HUES48 (cell line): Measurements from ENCODE around the gene FYCO1.

ENCODE experiments used
- H3K27ac ChIP-seq: one replicate; pipeline ENCODE4 v1.7.0; 2013; ENCODE audit warnings: low read depth, low read length, inconsistent platforms
- H3K27me3 ChIP-seq: 2 replicates; pipeline ENCODE4 v1.6.1; 2013; ENCODE audit warnings: mild to moderate bottlenecking, low read length; ENCODE audit not compliant: control insufficient read depth, insufficient read depth
- H3K36me3 ChIP-seq: 2 replicates; pipeline ENCODE4 v1.6.1; 2013; ENCODE audit warnings: low read length; ENCODE audit not compliant: control insufficient read depth, insufficient read depth
- H3K4me1 ChIP-seq: 2 replicates; pipeline ENCODE4 v1.6.1; 2013; ENCODE audit warnings: mild to moderate bottlenecking, low read length; ENCODE audit not compliant: control insufficient read depth, insufficient read depth
- H3K4me3 ChIP-seq: 2 replicates; pipeline ENCODE4 v1.5.1; 2013; ENCODE audit warnings: mild to moderate bottlenecking, low read depth, low read length
- H3K9ac ChIP-seq: 2 replicates; pipeline ENCODE4 v1.6.1; 2013; ENCODE audit warnings: mild to moderate bottlenecking, low read depth, low read length, moderate library complexity
- H3K9me3 ChIP-seq: 2 replicates; pipeline ENCODE4 v1.6.1; 2013; ENCODE audit warnings: low read length; ENCODE audit not compliant: control insufficient read depth, insufficient read depth

FYCO1 gene

GRCh38 chr3:45983770-45984169, 11.9 kb downstream of the FYCO1 start:
- H3K27ac ChIP-seq: no peak overlapping the region
- no peaks in the 10 kb centered on the region for H3K27me3 ChIP-seq
- H3K4me3 ChIP-seq: no peak overlapping the region
- peaks cover 61% of the 10 kb centered on the region for H3K36me3 ChIP-seq
- H3K9me3 ChIP-seq: no peaks in the 10 kb centered on the region
- H3K4me1 ChIP-seq: no peaks in the 10 kb centered on the region
- no peak overlapping the region for H3K9ac ChIP-seq

GRCh38 chr3:45981346-45982074, 14.1 kb downstream of the FYCO1 start:
- Histone ChIP-seq H3K27ac (no peak overlapping the region), H3K9me3 (no peaks in the 10 kb centered on the region), H3K36me3 (peaks cover 82% of the 10 kb centered on the region), H3K4me1 (no peaks in the 10 kb centered on the region), H3K9ac (no peak overlapping the region), H3K27me3 (no peaks in the 10 kb centered on the region), H3K4me3 (no peak overlapping the region)

GRCh38 chr3:45980819-45981218, 14.8 kb downstream of the FYCO1 start:
- no peaks in the 10 kb centered on the region for H3K4me1 ChIP-seq

DNA sequence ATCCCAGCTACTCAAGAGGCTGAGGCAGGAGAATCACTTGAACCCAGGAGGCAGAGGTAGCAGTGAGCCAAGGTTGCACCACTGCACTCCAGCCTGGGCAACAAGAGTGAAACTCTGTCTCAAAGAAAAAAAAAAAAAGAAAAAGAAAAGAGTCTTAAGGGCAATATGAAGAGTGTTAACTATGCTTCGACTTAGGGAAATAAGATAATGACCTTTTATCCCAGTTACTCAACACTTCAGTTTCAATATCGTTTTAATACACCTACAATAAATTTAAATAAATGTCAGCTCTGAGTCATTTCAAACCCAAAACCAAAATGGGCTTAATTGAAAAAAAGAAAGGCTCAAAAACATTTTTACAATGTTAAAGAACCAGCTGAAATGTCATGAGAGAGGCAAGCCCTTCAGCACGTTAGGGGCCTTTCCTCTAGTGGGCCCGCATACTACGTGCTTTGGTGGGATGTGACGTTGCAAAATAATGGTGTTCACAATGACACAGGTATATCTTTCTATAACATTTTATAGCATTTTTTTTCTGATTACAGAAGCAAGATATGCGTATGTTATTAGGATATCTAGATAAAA, 15.3 kb downstream of the FYCO1 start:
- Histone ChIP-seq H3K27me3 (no peaks in the 10 kb centered on the region), H3K27ac (no peak overlapping the region), H3K36me3 (peaks cover 94% of the 10 kb centered on the region), H3K9me3 (no peaks in the 10 kb centered on the region), H3K4me1 (no peaks in the 10 kb centered on the region), H3K9ac (no peak overlapping the region), H3K4me3 (no peak overlapping the region)

More at GRCh38 chr3:45980819-45981218, 14.8 kb downstream of the FYCO1 start:
- H3K4me3 ChIP-seq: no peak overlapping the region
- no peaks in the 10 kb centered on the region for H3K9me3 ChIP-seq
- no peak overlapping the region for H3K9ac ChIP-seq
- peaks cover 89% of the 10 kb centered on the region for H3K36me3 ChIP-seq
- no peak overlapping the region for H3K27ac ChIP-seq
- no peaks in the 10 kb centered on the region for H3K27me3 ChIP-seq

DNA sequence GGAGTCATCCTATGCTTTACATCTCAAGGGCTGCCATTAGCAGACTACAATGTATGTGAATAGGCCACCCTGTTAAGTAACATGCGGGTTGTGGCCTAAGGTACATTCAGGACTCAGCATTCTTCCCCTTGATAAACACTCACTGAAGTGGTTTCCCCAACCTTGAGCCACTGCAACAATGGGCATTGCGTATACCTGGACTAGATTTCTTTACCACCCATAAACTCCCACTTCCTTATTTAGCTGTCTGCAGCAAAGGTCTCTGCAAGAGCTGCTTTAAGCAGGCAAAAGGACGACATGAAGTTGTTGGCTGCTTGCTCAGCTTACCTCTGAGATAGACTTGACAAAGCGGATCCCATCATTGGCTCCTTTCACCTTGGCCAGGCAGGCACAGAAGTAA, 16.2 kb downstream of the FYCO1 start:
- Histone ChIP-seq H3K4me1 (no peaks in the 10 kb centered on the region), H3K27ac (no peak overlapping the region), H3K27me3 (no peaks in the 10 kb centered on the region), H3K9me3 (no peaks in the 10 kb centered on the region), H3K4me3 (no peak overlapping the region), H3K9ac (no peak overlapping the region), H3K36me3 (peaks cover 95% of the 10 kb centered on the region)

DNA sequence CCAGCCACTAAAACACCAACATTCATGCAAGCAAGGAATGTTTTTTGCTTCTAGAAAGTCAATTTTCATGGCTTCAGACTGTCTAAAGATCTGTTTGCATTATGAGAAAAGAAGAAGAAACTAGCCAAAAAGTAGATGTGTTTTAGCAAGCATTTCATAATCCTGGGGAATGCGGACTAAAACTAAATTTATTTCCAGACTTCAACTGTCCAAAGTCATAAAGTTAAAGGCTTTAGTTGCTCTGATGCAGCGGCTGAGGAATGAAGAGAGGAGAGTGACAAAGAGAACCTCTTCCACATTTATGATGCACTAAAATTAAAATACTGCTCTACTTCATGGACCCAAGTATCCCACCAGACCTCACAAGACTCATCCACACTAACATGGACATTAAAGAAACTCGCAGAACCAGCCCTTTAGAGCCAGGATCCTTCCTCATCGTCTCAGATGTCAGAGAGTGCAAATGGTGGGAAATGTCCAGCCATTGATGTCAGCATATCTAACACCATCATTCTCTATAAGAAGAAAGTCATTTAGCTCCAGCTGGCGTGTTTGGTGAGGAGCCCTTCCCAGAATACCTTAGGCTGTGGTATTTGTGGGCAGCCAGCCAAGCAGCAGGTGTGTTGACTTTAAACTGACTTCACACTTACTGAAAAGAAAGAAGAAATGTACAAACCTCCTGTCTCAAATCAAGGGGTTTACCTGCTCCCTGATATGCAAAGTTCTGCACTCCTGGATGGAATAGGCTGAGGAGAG, 17.4 kb downstream of the FYCO1 start:
- H3K27ac ChIP-seq: no peak overlapping the region

DNA sequence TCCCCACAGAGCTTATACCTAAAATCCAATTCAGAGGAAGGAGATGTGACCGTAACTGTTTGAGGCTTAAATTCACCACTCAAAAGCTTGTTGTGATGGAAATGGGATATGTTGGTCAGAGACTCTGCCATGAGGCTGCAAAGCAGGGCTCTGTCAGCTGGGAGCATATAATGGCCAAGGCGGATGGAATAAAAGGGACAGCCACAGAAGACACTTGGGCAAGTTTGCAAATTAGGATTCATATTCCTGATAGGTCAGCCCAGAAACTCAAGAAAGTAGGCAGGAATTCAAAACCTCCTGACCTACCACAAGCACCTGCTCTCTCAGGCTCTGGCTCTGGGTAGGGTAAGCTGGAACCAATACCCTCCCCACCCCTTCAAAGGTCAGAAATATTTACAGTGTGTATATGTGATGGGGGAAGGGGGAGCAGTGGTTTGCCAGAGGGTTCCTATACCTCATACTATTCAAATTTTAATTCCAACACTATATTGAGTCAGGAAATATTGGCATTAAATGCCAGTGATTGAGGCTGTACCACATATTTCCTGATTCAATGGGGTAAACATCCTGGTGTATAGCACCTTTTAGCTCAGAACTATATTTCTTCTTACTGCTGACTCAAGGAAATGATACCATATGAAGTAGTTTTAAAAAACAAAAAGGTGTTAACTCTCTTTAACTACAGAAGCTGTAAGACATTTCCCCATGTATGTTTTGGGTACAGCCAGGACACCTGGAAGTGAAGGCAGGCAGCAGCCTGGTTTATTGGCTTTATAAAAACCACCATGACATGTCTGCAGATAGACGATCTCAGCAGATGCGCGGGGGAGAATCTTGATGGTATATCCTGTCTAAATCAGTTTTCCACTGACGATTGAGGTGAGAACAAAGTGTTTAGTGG, 19.2 kb downstream of the FYCO1 start:
- Histone ChIP-seq H3K9me3 (no peaks in the 10 kb centered on the region), H3K36me3 (peaks cover 95% of the 10 kb centered on the region), H3K27ac (no peak overlapping the region), H3K4me1 (no peaks in the 10 kb centered on the region), H3K4me3 (no peak overlapping the region), H3K9ac (no peak overlapping the region), H3K27me3 (no peaks in the 10 kb centered on the region)

More for the DNA sequence above, 17.4 kb downstream of the FYCO1 start:
- Histone ChIP-seq H3K4me3 (no peak overlapping the region), H3K9ac (no peak overlapping the region), H3K36me3 (peaks cover 95% of the 10 kb centered on the region), H3K9me3 (no peaks in the 10 kb centered on the region), H3K4me1 (no peaks in the 10 kb centered on the region), H3K27me3 (no peaks in the 10 kb centered on the region)

- no peak overlapping the region for H3K9ac ChIP-seq
- H3K4me1 ChIP-seq: no peaks in the 10 kb centered on the region
- no peaks in the 10 kb centered on the region for H3K27me3 ChIP-seq
- H3K36me3 ChIP-seq: peaks cover 94% of the 10 kb centered on the region
- no peaks in the 10 kb centered on the region for H3K9me3 ChIP-seq
- no peak overlapping the region for H3K4me3 ChIP-seq
- H3K27ac ChIP-seq: no peak overlapping the region
Observed at GRCh38 chr3:45975686-45976085, 19.9 kb downstream of the FYCO1 start.

DNA sequence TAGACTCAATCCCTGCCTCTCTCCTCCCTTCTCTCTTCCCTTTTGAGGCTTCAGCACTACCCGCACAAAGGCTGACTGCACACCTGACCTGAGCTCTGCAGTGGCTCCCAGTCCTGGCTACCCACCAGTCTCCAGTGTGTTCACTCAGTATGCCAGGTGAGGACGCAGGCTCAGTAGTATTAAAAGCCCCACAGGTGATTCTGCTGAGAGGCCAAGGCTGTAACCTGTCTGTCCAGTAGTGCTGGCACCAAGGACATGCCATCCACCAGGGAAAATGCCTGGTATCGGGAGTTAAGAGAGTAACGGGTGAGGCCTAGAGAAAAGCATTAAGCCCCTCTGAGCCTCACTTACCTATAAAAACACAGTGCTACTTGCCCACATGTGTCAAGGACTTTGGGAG, 20.9 kb downstream of the FYCO1 start:
- Histone ChIP-seq H3K9ac (no peak overlapping the region), H3K27me3 (no peaks in the 10 kb centered on the region), H3K4me1 (no peaks in the 10 kb centered on the region), H3K9me3 (no peaks in the 10 kb centered on the region), H3K27ac (no peak overlapping the region), H3K36me3 (peaks cover 96% of the 10 kb centered on the region), H3K4me3 (no peak overlapping the region)

DNA sequence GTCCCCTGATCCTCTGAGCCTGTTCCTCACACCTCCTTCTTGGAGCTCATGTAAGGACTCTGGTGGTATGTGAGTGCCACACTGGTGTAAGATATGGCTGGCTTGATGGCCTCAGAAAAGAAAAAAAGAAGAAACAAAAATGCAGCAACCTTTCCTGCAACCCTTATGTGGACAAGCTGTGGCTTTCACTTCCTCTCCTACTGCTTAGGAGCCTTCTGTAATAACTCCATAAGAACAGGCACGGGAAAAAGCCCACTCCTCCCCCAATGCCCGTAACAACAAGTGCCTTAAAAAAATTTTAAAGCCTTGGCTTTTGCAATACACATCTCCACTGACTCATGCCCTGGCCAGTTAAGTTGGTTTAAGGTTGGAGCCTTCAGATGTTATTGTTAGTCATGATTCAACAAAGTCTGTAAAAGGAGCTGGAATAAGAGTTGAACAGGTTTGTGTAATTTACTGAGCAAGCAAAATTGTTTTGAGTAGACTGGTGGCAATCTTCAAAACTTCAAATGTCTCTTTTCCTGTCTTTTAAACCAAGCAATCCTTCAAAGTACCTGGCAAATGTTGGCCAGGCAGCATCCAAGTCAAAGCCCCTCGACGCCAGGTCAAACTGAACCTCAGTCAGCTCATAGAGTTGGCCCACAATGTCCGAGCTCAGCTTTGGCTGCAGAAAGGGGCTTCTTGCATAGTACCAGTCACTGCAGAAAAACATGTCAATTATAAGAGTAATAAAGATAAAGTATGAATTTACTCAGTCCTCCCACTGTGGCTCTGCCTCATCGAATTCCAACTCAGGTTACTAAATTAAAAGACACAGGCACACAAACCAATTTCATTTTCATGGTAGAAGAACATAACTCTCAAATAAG, 22.9 kb downstream of the FYCO1 start:
- H3K27ac ChIP-seq: no peak overlapping the region
- H3K4me3 ChIP-seq: no peak overlapping the region
- H3K27me3 ChIP-seq: no peaks in the 10 kb centered on the region
- 0 out of 2 replicates have a peak, but pooled peaks cover 4% of the 10 kb centered on the region for H3K4me1 ChIP-seq
- peaks cover 99% of the 10 kb centered on the region for H3K36me3 ChIP-seq
- H3K9ac ChIP-seq: no peak overlapping the region
- no peaks in the 10 kb centered on the region for H3K9me3 ChIP-seq
